ENCODE results near the gene ZNF236. TPM values are rescaled to one million over a fixed set of nuclear protein-coding genes. Genes with fewer than 3 reads are reported as not detected.
A peak's percentile ranks its signal among the peaks of the same experiment; 100 is the strongest.

ZNF236 gene
- total and polyA plus RNA-seq, 2 of the 8 experiments (the other 6 are each of a cell fraction or from before 2014, with no cell fraction given): 6.7 to 14.5 TPM

GRCh38 chr18:76801567-76802505, 20.5 kb upstream of the ZNF236 start:
- ChIA-PET CTCF (ENCODE audit: partially characterized antibody) (interaction anchor here (0.6 to 4.7 kb wide), 38 partner anchors 10 to 849 kb away, joined by 3 to 72 read pairs (median 4); no protein-coding TSS in a partner anchor), POLR2A (ENCODE audit: partially characterized antibody) (interaction anchor here (0.6 to 3.6 kb wide), 2 partner anchors 15 to 22 kb away, joined by 3 to 14 read pairs; no protein-coding TSS in a partner anchor)
- Histone ChIP-seq H3K4me3 (ENCODE audit: extremely low read depth in 1 of 4, insufficient read depth in 2 of 4, low read depth in 3 of 4, low read length in 4 of 4) (peak overlapping the region; percentile 21 to 52 (median 30); a peak in 6 of 8 replicates), H3K9ac (replicated peaks in 1 of 4; ENCODE audit: extremely low read depth in 1 of 4, low read depth in 3 of 4, low read length in 3 of 4) (no peak overlapping the region; a peak in 1 of 7 replicates), H3K79me1 (ENCODE audit: low read depth, low read length) (no peaks in the 10 kb centered on the region), H4K20me1 (replicated peaks in 1 of 2; ENCODE audit: control insufficient read depth in 1 of 2, insufficient read depth in 2 of 2, low read length in 2 of 2) (no peaks in the 10 kb centered on the region), H3K23ac (ENCODE audit: insufficient read length) (no peak overlapping the region), H4K8ac (ENCODE audit: extremely low read depth, insufficient read depth, low read length) (peak overlapping the region; percentile 79; the same call in 1 of the 2 replicates), H4K91ac (replicated peaks; ENCODE audit: insufficient read length, low read length) (peak overlapping the region; percentile 85), H3K36me3 (ENCODE audit: control insufficient read depth in 2 of 4, insufficient read depth in 4 of 4, low read length in 3 of 4) (no peaks in the 10 kb centered on the region), H2BK20ac (ENCODE audit: low read length) (no peak overlapping the region), H3K4me1 (replicated peaks in 1 of 4; ENCODE audit: control insufficient read depth in 3 of 4, insufficient read depth in 4 of 4, low read length in 3 of 4) (peaks cover 0 to 2% (median 0%) of the 10 kb centered on the region in 4 experiments; a peak in 2 of 7 replicates), H2BK5ac (ENCODE audit: low read depth, low read length) (no peak overlapping the region; the same call in 1 of the 2 replicates), H3K27ac (ENCODE audit: low read depth, low read length) (no peak overlapping the region), H3K79me2 (ENCODE audit: control insufficient read depth in 1 of 2, insufficient read depth in 2 of 2, low read length in 2 of 2) (no peaks in the 10 kb centered on the region), H3K4ac (replicated peaks; ENCODE audit: insufficient read length, low read depth, low read length) (no peak overlapping the region), H3K56ac (replicated peaks; ENCODE audit: insufficient read length, low read depth, low read length) (no peak overlapping the region), H3K18ac (ENCODE audit: extremely low read depth, low read length) (peak overlapping the region; percentile 76; the same call in 1 of the 2 replicates), H2AK5ac (ENCODE audit: low read depth, low read length) (no peak overlapping the region), H3K23me2 (ENCODE audit: low read depth, low read length) (no peaks in the 10 kb centered on the region; the same call in 1 of the 2 replicates), H3K27me3 (replicated peaks in 1 of 4; ENCODE audit: control insufficient read depth in 3 of 4, extremely low read depth in 1 of 4, insufficient read depth in 3 of 4, low read length in 3 of 4) (no peaks in the 10 kb centered on the region), H2AFZ (ENCODE audit: low read length) (peak overlapping the region; percentile 64; the same call in 1 of the 2 replicates), H3K14ac (ENCODE audit: insufficient read length) (no peak overlapping the region), H2BK15ac (ENCODE audit: low read length) (no peak overlapping the region), H2BK120ac (replicated peaks; ENCODE audit: low read depth, low read length) (peak overlapping the region; percentile 54), H3K4me2 (ENCODE audit: insufficient read depth in 1 of 2, low read depth in 2 of 2, low read length in 2 of 2) (peak overlapping the region; percentile 27 to 74; a peak in 3 of 4 replicates), H4K5ac (ENCODE audit: insufficient read length, low read depth, low read length) (peak overlapping the region; percentile 30), H3K9me3 (ENCODE audit: insufficient read depth in 2 of 2, low read depth in 1 of 2, low read length in 1 of 2) (no peaks in the 10 kb centered on the region), H2BK12ac (ENCODE audit: low read depth, low read length) (peak overlapping the region; percentile 60; the same call in 1 of the 2 replicates)
- FAIRE-seq (no peak), DNase-seq (ENCODE audit: low read depth in 1 of 2, low spot score in 2 of 2) (peak in 1 of 2 experiments; percentile 88)
- WGBS, 2 experiments (ENCODE audit: extremely low coverage in 1 of 2, insufficient coverage in 1 of 2, insufficient read length in 1 of 2, insufficient replicate concordance in 2 of 2, low coverage in 1 of 2, low lambda C conversion rate in 2 of 2, missing lambda C conversion rate in 1 of 2): 36% methylated on average over 46 of the region's 61 CpGs; no CpG with 5 or more reads in 1 of the 2 experiments
- TF ChIP-seq CBX8 (IDR thresholded peaks at IDR 0.05; ENCODE audit: borderline replicate concordance, low read depth, low read length) (no peak), HDAC2 (IDR thresholded peaks at IDR 0.05; ENCODE audit: borderline replicate concordance in 1 of 2, low read depth in 2 of 2, low read length in 2 of 2) (0 out of 4 replicates have a peak, but pooled peaks of 1 of the 2 experiments have one; percentile 52), CHD2 (IDR thresholded peaks at IDR 0.05; ENCODE audit: low read length) (no peak), GABPA (IDR thresholded peaks at IDR 0.05; ENCODE audit: borderline replicate concordance, insufficient read depth, low read length) (0 out of 2 replicates have a peak, but pooled peaks have one; percentile 56), KDM1A (IDR thresholded peaks at IDR 0.05; ENCODE audit: borderline replicate concordance, low read length) (peak; percentile 47; the same call in 1 of the 2 replicates), KDM4A (IDR thresholded peaks at IDR 0.05; ENCODE audit: low read depth, low read length, severe bottlenecking) (peak; percentile 58), RAD21 (IDR thresholded peaks at IDR 0.05 in 1 of 2, conservative IDR thresholded peaks at IDR 0.05 in 1 of 2; ENCODE audit: low read depth in 2 of 2, low read length in 2 of 2) (peak; percentile 69 to 83)
- TF ChIP-seq, protein P1, sequence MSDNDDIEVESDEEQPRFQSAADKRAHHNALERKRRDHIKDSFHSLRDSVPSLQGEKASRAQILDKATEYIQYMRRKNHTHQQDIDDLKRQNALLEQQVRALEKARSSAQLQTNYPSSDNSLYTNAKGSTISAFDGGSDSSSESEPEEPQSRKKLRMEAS (IDR thresholded peaks at IDR 0.05): peak; percentile 60

Data from H1 (cell line).